Endometrial microvascular endothelial cells (primary cell): Measurements from ENCODE around the gene B4GALNT3. TPM values are rescaled to one million over a fixed set of nuclear protein-coding genes. Genes with fewer than 3 reads are reported as not detected.

Experiments
- in situ Hi-C: cut with HindIII; loops from 2 replicates; pipeline ENCODE4 v1.10.0; 2017; ENCODE audit warnings: low sequenced_read_pairs, low pct_unique_long_range_greater_than_20kb; ENCODE audit errors: inconsistent ontology term
- total RNA-seq: library from RNA; depleted of rRNA; stranded (reverse); fragments of >200 nt; gene quantifications from one replicate; pipeline ENCODE4 v1.2.3, GENCODE V29; 2015; ENCODE audit errors: inconsistent ontology term

Gene B4GALNT3
- total RNA-seq, 1 donor from 2014 or later, result 0.19 TPM

DNA sequence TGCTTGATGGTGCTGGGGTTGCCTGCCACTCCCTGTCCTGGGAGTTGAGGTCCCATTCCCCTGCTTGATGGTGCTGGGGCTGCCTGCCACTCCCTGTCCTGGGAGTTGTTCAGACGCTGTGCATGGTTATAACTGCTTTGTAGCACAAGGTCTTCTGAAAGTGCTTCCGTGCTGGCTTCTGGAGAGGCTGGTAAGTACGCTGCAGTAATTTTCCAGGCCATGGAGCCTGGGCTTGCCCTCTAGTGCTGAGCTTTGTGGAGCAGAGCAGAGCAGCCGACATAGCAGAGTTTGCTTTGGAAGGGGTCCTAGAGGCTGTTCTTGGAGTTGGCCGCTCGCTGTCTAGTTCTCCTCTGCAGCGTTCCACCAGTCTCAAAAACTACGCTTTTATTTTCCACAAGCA lies 6.3 kb downstream of the B4GALNT3 start:
- in situ Hi-C loops, result no loop called here

DNA sequence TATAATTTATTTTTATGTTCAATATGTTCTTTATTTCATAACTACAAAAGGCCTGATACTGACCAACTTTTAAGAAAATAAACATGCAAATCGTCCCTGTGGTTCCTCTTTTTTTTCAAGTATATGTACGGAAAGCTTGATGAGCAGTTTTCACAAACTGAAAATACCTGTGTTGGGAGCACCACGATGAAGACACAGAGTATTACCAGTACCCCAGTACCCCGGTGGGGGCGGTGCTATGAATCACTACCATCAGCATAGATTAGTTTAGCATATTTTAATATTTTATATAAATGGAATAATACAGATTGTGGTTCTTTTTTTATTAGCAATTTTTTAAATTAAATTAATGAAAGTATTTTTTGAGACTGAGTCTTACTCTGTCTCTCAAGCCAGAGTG lies 7.0 kb downstream of the B4GALNT3 start:
- in situ Hi-C loops, result no loop called here

DNA sequence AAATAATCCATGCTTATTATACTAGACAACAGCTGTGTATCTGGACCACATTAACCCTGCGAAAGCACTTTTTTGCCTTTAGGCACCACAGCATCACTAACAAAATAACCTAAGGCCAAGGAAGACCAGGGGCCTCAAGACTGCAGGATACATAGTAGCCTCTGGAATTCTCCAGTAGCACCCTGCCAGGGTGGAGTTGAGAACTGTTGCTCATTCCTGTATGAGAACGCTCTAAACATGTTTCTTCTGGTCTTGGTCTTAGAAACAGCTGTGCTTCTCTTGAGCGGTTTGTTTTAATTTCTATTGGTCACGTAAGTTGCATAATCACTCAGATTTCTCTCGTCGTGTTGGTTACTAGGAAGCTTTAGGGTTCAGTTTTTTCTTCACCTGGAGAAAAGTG lies 7.9 kb downstream of the B4GALNT3 start:
- in situ Hi-C loops, result no loop called here

DNA sequence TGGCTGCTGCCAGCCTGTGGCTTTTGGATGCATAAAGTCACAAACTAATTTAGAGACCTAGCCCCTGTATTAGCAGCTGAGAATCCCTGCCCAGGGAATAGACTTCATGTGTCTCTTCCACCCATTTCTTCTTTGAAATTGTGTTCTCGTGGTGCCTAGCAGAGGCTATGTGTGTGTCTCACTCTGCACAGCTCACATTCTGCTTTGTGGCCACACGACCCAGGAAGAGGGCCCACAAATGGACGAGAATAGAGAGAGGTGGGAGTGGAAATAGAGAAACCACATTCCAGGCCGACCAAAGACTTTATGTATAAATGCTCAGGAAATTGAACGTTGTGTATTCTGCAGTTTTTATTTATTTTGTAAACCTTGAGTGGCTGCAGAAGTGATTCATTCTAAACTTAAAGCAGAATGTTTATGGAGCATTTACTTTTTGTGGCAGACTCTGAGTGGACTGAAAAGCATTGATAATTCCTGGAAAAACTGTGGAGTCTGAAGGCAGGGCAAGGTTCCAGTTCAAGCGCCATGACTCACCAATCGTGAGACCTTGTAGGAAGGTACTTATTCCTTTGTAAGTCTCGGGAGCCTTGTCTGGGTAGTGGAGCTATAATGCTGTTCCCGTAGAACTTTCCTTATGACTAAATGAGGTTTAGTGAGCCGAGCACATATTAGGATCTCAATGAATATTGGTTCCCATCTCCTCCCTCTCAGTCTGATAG lies 9.1 kb downstream of the B4GALNT3 start:
- in situ Hi-C loops, result no loop called here

DNA sequence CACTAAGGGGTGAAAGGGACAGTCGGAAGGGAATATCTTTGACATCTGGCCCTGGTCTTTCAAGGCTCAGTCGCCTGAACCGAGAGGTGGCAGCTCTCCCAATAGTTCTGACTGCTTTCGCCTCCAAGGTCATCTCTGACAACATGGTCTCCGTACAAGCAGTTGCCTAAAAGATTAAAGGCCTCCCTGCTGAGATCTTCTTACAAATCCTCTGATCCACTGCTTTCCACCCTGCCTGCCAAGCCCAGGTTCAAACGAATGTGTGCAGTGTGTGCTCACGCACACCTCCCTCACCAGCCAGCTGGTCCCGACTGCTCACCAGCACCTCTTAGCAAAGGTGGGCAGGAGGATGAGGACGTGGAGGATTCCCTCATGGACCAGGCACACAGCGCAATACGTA lies 10.4 kb downstream of the B4GALNT3 start:
- in situ Hi-C loops, result no loop called here

DNA sequence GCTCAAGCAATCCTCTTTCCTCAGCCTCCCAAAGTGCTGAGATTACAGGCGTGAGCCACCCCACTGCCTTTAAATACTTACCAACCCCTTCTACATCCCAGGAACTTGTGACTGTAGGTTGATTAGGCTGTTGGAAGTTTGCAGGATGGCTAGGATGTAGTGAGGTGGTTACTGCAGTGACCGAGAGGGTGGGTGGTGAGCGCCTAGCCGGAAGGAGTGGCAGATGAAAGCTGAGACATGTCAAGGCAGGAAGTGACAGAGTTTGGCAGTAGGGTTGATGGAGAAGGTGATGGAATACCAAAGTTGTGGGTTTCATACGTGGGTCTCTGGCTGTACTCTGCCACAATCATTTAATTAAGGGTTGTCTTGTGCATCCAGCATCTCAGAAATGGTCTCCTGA lies 13.5 kb downstream of the B4GALNT3 start:
- in situ Hi-C loops, result no loop called here

DNA sequence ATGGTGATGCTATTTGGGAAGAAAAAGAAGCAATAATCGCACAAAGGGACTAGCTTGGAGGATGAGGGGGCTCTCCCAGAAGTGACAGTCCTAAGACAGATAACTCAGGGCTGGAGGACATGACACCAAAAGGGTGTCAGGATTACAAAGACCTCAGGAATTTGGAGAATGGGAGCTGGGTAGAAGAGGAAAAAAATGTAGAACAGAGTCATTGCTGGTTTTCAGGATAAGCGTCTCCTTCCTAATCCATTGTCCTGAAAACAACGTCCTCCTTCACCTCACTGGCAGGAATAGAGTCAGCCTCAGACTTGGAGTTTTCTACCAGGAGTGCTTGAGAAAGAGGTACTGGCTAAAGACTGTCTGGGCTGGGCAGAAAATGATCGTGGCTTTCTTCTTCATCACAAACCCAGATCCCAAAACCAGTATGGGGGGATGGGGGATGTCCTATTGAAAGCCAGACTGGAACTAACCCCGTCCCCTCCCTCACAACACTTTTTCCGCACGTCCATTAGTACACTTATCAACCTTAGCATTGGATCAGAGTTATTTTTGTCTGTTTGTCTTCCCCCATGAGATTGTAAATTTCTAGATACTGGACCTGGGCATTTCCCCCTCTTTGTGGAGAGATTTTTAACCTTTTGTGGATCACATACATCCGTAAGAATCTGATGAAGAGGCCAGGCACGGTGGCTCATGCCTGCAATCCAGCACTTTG lies 14.3 kb downstream of the B4GALNT3 start:
- in situ Hi-C loops, result no loop called here

DNA sequence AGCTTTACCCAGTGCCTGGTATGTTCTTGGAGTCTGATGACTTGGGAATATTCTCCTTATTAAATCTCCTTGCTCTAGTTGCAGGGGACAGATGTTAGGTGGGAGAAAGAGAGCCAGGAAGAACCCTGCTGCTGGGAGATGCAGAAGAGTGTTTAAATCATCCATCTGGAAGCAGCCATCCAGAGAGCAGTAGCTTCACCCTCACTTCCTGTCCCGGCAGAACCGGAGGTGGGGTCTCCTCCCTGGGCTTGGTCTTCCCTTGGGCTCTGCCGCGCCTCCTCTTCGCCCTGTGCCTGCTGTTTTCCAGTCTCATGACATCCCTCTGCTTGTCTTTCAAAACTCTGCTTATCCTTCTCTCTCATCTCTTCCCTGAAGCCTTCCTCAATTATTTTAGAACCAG lies 15.5 kb downstream of the B4GALNT3 start:
- in situ Hi-C loops, result no loop called here

DNA sequence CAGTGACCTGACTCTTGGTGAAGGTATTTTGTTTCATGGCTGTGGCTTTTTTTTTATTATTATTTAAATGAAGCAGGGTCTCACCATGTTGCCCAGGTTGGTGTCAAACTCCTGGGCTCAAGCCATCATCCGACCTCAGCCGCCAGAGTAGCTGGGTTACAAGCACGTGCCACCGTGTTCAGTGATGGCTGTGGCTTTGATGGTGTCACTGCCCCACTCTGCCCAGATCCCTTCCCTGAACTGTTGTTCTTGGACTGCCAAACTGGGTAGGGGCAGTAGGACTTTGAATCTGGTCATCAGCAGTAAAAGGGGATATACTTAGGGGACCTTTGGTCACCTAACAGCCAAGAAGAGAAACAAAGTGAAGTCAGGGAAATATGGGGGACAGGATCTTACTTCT lies 19.4 kb downstream of the B4GALNT3 start:
- in situ Hi-C loops, result no loop called here

DNA sequence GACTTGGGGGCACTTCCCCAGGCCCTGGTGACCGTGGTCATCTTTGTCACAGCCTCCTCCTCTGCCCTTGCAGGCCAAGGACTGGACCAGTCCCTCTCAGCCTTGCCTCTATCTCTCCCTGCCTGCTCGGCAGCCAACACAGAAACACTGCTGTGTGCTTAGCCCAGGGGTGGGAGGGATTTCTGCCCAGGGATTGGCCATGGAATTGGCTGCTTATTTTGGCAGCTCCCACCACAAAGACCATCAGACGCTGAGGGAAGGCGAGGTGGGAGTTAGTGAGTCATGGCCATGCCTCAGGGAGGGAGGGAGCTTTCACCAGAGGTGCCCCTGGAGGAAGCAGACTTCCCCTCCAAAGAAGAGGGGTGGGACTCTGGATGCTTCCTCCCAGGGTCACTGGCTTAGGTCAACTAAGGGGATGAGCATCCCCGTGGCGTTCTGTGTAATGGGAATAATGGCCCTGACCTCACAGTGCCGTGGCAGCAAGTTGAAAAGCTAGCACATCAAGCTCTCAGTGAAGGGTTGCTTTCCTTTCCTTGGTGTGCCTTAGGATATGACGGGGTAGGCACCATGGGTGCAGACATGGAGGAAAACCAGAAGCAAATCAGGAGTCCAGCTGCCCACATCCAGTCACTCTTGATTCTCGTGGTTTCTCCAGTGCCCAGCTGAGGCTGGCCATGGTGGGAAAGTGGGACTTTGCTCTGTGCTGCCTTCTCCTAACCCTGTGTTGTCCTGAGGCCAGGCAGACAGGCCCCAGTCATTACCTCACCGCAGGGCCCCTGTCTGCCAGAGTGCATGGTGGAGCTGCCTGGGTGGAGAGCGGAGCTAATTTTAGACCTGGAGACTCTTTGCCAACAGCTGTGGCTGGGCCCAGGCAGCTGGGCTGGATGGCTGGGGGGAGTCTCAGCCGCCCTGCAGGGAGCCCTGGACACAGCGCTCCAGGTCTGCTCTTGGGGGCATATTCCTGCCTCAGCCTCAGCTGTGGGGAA lies 21.4 kb downstream of the B4GALNT3 start:
- in situ Hi-C loops, result no loop called here

DNA sequence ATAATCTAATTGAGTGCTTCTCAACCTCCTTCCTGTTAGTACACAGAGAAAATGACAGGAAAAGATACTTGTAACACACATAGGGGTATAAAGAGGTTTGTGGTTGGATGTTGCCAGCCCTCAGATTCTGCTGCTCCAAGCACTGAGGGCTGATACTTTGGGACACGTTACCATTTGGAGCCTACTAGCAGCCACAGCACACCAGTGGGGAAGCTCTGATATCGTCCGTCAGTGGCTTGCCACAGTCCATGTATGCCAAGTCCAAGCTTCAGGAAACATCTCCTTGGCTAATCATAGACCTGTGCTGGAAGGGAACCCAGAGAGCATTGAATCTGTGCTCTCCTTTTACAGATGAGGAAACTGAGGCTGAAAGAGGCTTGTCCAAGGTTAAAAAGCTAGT lies 22.3 kb downstream of the B4GALNT3 start:
- in situ Hi-C loops, result no loop called here

DNA sequence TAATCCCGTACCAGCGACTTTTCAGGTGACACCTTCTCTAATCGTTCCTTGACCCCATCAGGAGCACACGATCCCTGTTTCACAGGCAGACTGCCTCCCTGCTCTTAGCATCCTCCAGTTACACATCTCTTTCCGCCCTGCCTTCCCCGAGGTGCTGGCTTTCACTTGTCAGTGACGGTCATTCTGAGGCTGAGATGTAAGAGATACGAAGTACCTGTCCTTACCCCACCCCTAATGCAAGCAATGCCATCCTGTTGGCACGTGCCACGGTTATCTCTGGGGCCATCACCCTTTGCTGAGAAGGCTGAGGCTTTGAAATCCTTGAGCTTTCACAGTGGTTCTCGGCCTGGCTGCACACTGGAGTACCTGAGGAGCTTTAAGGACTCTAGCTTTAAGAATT lies 24.4 kb downstream of the B4GALNT3 start:
- in situ Hi-C loops, result no loop called here

DNA sequence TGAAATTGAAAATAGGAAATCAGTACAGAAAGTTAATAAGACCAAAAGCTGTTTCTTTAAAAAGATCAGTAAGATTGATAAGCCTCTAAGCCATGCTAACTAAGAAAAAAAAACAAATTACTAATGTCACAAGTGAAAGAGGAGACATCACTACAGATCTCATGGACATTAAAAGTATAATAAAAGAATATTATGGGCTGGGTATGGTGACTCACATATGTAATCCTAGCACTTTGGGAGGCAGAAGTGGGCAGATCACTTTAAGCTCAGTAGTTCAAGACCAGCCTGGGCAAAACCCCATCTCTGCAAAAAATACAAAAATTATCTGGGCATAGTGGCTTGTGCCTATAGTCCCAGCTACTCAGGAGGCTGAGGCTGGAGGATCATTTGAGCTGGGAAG lies 30.5 kb downstream of the B4GALNT3 start:
- in situ Hi-C loops, result no loop called here

DNA sequence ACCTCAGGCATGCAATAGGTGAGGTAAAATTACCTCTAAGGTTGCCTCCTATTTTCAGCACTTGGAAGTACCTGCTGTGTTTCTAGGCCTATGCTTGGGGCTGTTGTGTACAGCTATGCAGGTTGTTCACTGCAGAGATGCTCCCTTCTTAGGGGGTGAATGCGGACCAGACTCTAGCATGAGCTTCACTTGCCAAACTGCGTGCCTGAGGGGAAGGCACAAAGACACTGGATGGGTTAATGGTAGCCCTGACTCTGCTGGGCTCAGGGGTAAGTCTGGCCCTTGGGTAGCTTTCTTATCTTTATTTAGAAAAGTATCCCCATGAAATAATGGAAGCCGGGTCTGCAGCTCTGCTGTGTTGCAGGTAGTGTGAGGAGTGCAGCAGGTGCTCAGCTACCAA lies 35.7 kb downstream of the B4GALNT3 start:
- in situ Hi-C loops, result no loop called here

DNA sequence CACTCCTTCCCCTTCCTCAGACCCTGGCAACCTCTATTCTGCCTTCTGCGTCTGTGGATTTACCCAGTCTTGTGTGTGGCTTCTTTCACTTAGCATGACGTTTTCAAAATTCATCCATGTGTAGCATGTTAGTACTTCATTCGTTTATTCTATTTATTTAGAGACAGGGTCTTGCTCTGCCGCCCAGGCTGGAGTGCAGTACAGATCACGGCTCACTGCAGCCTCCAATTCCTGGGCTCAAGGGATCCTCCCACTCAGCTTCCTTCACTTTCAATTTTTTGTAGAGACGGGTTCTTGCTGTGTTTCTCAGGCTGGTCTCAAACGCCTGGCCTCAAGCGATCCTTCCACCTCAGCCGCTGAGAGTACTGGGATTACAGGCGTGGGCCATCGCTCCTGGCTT lies 37.0 kb downstream of the B4GALNT3 start:
- in situ Hi-C loops, result no loop called here

DNA sequence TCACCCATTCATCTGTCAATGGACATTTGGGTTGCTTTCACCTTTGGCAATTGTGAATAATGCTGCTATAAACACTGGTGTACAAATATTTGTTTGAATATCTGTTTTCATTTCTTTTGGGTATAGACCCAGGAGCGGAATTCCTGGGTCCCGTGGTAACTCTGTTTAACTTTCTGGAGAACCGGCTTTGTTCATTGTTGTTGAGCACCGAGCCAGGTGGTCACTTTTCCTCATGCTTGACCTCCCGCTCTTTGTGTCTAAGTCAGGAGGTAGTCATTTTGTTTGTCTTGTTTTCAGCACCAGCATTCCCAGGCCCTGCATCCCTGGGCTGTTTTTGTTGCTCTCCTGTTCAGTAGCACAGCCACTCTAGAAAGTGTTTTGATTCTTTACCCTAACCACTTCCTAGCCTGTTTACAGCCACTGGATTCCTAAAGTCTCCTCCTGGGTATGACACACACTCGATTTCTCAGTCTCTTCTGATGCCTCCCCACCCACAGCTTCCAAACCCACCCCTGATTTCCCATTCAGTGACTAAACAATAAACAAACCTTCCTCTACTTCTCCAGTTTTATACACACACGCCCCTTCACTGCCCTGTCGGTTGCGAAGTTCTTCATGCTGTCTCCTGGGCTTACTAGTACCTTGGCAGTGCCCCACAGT lies 37.9 kb downstream of the B4GALNT3 start:
- in situ Hi-C loops, result no loop called here

DNA sequence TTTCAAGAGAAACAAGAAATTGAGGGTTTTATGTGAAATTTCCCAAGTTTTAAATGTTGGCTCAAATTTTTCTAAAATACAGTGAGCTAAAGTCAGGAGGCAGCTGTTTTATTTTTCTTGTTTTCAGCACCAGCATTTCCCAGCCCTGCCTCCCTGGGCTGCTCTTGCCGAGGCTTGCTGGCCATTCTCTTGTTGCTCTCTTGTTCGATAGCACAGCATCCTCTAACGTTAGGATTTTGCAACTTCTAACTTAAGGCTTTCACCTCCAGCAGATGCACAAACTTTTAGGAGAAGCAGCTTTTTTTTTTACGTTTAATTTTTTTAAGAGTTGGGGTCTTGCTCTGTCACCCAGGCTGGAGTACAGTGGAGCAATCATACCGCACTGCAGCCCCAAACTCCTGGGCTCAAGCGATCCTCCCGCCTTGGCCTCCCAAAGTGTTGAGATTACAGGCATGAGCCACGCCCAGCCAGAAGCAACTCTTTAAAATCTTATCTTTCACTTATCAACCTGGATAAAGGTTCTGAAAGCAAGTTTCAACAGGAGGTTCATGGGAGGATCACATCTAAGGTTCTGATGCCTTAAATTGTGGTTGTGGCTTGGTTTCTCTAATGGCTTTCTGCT lies 40.2 kb downstream of the B4GALNT3 start:
- in situ Hi-C loops, result no loop called here

DNA sequence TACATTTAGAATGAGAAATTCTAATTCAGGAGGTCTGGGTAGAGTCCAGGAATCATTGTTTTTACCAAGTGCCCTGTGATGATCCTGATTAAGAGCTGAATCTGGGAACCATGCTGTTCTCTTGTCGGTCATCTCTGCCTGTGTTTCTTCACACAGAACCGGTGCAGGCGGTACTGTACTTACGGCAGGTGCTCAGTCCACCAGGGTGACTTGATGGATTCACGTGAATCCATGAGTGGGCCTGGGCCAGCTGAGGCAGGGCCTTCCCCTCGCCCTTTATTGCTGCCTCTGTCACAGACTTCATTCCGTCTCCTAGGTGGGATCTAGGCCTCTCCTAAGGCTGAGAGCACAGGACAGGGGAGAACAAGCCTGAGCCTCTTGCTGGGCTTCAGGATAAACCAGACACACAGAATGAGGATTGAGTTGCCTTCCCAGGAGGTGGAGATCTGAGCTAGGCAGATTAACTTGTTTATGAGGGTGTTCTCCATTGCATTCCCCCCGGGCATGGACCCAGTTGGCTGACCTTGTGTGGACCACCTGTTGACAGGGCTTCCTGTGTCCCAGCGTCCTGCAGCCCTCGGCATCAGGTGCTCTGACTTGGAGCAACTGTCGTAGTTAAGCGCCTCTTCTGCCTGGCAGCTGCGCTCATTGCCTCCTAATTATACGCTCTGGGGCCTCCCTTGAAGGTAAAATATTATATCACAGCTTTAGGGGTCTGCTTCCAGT lies 42.1 kb downstream of the B4GALNT3 start:
- in situ Hi-C loops, result no loop called here
